Gastrocnemius medialis (tissue), 4 donors: ENCODE measurements around the gene MYO1D.

ENCODE experiments used
- CTCF ChIP-seq, 5 experiments: fragments of 450-650 bp in 3 of 5; fragments of 200-600 bp in 2 of 5; sonication (generic) in 2 of 5; IDR thresholded peaks in 4 of 5; conservative IDR thresholded peaks in 1 of 5; 1 replicate in 4 of 5; 2 replicates in 1 of 5; pipeline ENCODE4 v1.5.1; 2016 to 2019; ENCODE audit warnings: antibody characterized with exemption in 5 of 5, mild to moderate bottlenecking in 3 of 5, moderate library complexity in 3 of 5
- POLR2A ChIP-seq, 2 donors: fragments of 450-650 bp; IDR thresholded peaks; one replicate each; pipeline ENCODE4 v1.6.1; 2017; ENCODE audit warnings: antibody characterized with exemption in 2 of 2, mild to moderate bottlenecking in 2 of 2, moderate library complexity in 2 of 2

GRCh38 chr17:32689348-32689747, 187.6 kb downstream of the MYO1D start:
- TF ChIP-seq CTCF (IDR thresholded peaks at IDR 0.05 in 4 of 5, conservative IDR thresholded peaks at IDR 0.05 in 1 of 5) (no peak), POLR2A (IDR thresholded peaks at IDR 0.05) (no peak)
